Measurements from ENCODE around the gene GPR84. TPM values are rescaled to one million over a fixed set of nuclear protein-coding genes. Genes with fewer than 3 reads are reported as not detected.
"Not testable (repeated sequence)": the region's sequence is repeated elsewhere in the genome, so short reads cannot be mapped to it uniquely, and the experiment has no call there.

GPR84 gene
- total RNA-seq, 1 donor, result not detected

DNA sequence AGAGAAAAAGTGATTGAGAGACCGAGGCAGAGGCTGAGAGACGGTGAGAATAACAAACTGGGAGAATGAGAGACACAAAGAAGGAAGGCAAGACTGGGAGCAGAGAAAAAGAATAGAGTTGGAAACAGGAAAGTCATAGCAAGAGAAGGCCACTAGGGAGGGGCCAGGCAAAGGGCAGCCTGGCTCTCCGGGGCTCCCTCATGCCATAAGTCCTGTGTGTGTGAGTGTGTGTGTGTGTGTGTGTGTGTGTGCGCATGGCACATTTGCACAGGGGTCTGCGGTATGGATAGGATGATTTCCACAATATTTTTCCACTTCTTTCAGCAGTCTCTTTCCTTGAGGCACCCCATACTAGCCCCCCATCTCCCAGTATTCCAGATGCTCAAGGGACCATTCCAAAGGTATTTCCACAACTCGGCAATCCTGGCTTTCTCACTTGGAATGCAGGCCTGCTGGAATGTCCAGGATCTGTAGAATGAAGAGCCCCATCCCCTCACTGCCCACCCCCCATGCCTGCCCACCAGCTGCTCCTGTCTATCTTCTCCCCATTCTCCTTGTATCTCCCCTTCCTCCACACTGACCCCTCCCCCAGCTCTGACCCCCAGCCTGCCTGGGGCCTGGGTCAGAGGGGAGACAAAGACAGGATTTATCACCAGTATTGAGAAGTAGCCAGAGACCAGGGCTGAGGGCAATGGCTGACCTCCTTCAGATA, 9.0 kb downstream of the GPR84 start:
- no peak for DNase-seq (ENCODE audit: low read depth)
- no peak overlapping the region for H3K4me3 ChIP-seq (ENCODE audit: low read depth, low read length)
- TF ChIP-seq, protein P1, sequence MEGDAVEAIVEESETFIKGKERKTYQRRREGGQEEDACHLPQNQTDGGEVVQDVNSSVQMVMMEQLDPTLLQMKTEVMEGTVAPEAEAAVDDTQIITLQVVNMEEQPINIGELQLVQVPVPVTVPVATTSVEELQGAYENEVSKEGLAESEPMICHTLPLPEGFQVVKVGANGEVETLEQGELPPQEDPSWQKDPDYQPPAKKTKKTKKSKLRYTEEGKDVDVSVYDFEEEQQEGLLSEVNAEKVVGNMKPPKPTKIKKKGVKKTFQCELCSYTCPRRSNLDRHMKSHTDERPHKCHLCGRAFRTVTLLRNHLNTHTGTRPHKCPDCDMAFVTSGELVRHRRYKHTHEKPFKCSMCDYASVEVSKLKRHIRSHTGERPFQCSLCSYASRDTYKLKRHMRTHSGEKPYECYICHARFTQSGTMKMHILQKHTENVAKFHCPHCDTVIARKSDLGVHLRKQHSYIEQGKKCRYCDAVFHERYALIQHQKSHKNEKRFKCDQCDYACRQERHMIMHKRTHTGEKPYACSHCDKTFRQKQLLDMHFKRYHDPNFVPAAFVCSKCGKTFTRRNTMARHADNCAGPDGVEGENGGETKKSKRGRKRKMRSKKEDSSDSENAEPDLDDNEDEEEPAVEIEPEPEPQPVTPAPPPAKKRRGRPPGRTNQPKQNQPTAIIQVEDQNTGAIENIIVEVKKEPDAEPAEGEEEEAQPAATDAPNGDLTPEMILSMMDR (IDR thresholded peaks at IDR 0.05; ENCODE audit: insufficient read depth, low read depth, low read length), result peak; percentile 13

DNA sequence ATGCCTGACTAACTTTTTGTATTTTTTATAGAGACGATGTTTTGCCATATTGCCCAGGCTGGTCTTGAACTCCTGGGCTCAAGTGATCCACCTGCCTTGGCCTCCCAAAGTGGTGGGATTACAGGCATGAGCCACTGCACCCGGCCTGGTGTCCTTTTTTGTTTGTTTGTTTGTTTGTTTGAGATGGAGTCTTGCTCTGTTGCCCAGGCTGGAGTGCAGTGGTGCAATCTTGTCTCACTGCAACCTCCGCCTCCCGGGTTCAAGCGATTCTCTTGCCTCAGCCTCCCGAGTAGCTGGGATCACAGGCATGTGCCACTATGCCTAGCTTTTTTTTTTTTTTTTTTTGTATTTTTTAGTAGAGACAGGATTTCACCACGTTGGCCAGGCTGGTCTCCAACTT, 10.0 kb downstream of the GPR84 start:
- DNase-seq (ENCODE audit: low read depth), result not testable (repeated sequence)

GRCh38 chr12:54352891-54353874, 11.1 kb downstream of the GPR84 start:
- peak; percentile 74 for DNase-seq (ENCODE audit: low read depth)
- H3K4me3 ChIP-seq (ENCODE audit: low read depth, low read length), result no peak overlapping the region
- TF ChIP-seq, protein P1 (IDR thresholded peaks at IDR 0.05; ENCODE audit: insufficient read depth, low read depth, low read length), result no peak

More for the DNA sequence above, 10.0 kb downstream of the GPR84 start:
- H3K4me3 ChIP-seq (ENCODE audit: low read depth, low read length), result not testable (repeated sequence)

GRCh38 chr12:54352022-54352531, 12.2 kb downstream of the GPR84 start:
- no peak overlapping the region for H3K4me3 ChIP-seq (ENCODE audit: low read depth, low read length)
- DNase-seq (ENCODE audit: low read depth), result peak; percentile 68
- TF ChIP-seq, protein P1 (IDR thresholded peaks at IDR 0.05; ENCODE audit: insufficient read depth, low read depth, low read length), result no peak

- TF ChIP-seq, protein P1 (IDR thresholded peaks at IDR 0.05; ENCODE audit: insufficient read depth, low read depth, low read length), result no peak
- H3K4me3 ChIP-seq (ENCODE audit: low read depth, low read length), result no peak overlapping the region
- no peak for DNase-seq (ENCODE audit: low read depth)
These were observed 12.9 kb downstream of the GPR84 start for GRCh38 chr12:54351341-54351740.

- no peak overlapping the region for H3K4me3 ChIP-seq (ENCODE audit: low read depth, low read length)
- no peak for DNase-seq (ENCODE audit: low read depth)
- TF ChIP-seq, protein P1 (IDR thresholded peaks at IDR 0.05; ENCODE audit: insufficient read depth, low read depth, low read length), result no peak
These were observed 13.5 kb downstream of the GPR84 start for GRCh38 chr12:54350743-54351142.

GRCh38 chr12:54349679-54350078, 14.6 kb downstream of the GPR84 start:
- TF ChIP-seq, protein P1 (IDR thresholded peaks at IDR 0.05; ENCODE audit: insufficient read depth, low read depth, low read length), result no peak
- H3K4me3 ChIP-seq (ENCODE audit: low read depth, low read length), result no peak overlapping the region
- no peak for DNase-seq (ENCODE audit: low read depth)
